Breast epithelium (tissue), 3 donors: ENCODE measurements around the gene FOXE1.

Experiments used
- CTCF ChIP-seq, 3 donors: fragments of 450-650 bp; IDR thresholded peaks; one replicate each; pipeline ENCODE4 v1.5.1; 2016 to 2017; ENCODE audit warnings: antibody characterized with exemption in 3 of 3, mild to moderate bottlenecking in 3 of 3, moderate library complexity in 3 of 3
- POLR2A ChIP-seq: fragments of 450-650 bp; IDR thresholded peaks from one replicate; pipeline ENCODE4 v1.6.1; 2016; ENCODE audit warnings: antibody characterized with exemption, mild to moderate bottlenecking, moderate library complexity
- POLR2AphosphoS5 ChIP-seq, 3 donors: sonication (generic); formaldehyde crosslinking; IDR thresholded peaks; one replicate each; pipeline ENCODE4 v1.6.1; 2017; ENCODE audit warnings: antibody characterized with exemption in 3 of 3

GRCh38 chr9:97866300-97866699, 13.3 kb downstream of the FOXE1 start:
- TF ChIP-seq POLR2A, result no peak
- TF ChIP-seq CTCF (IDR thresholded peaks at IDR 0.05), result no peak
- TF ChIP-seq POLR2AphosphoS5 (IDR thresholded peaks at IDR 0.05), result no peak
